CD14-positive monocyte (primary cell): Measurements from ENCODE around the gene DUSP21. TPM values are rescaled to one million over a fixed set of nuclear protein-coding genes. Genes with fewer than 3 reads are reported as not detected.
"Not testable (repeated sequence)": the region's sequence is repeated elsewhere in the genome, so short reads cannot be mapped to it uniquely, and the experiment has no call there.

ENCODE experiments used
- DNase-seq, 3 donors: peaks; one replicate each; pipeline ENCODE4 v3.0.0-alpha.2; 2011 to 2022
- H2AFZ ChIP-seq: 2 replicates; pipeline ENCODE4 v1.6.0; 2012; ENCODE audit warnings: mild to moderate bottlenecking, low read depth, low read length, inconsistent platforms; ENCODE audit not compliant: insufficient read depth, poor library complexity, severe bottlenecking
- H3K27ac ChIP-seq, 2 donors: 1 replicate in 1 of 2; 2 replicates in 1 of 2; pipeline ENCODE4 v1.5.1; 2012 to 2013; ENCODE audit warnings: low read length in 2 of 2, control low read depth in 1 of 2, inconsistent platforms in 1 of 2, low read depth in 1 of 2, mild to moderate bottlenecking in 1 of 2
- H3K27me3 ChIP-seq, 2 donors: one replicate each; pipeline versions ENCODE4 v1.6.0 to v1.6.1; 2011 to 2013; ENCODE audit warnings: low read length in 2 of 2; ENCODE audit not compliant: control insufficient read depth in 2 of 2, insufficient read depth in 2 of 2
- H3K36me3 ChIP-seq, 2 donors: replicated peaks in 1 of 2; 1 replicate in 1 of 2; 2 replicates in 1 of 2; pipeline versions ENCODE4 v1.5.1 to v1.6.1; 2012 to 2013; ENCODE audit warnings: low read length in 2 of 2, control low read depth in 1 of 2, inconsistent platforms in 1 of 2, mild to moderate bottlenecking in 1 of 2; ENCODE audit not compliant: insufficient read depth in 2 of 2, control insufficient read depth in 1 of 2
- H3K4me1 ChIP-seq, 2 donors: 1 replicate in 1 of 2; 2 replicates in 1 of 2; pipeline versions ENCODE4 v1.5.1 to v1.6.1; 2012 to 2013; ENCODE audit warnings: low read length in 2 of 2, control low read depth in 1 of 2, inconsistent platforms in 1 of 2, mild to moderate bottlenecking in 1 of 2, moderate library complexity in 1 of 2; ENCODE audit not compliant: insufficient read depth in 2 of 2, control insufficient read depth in 1 of 2
- H3K4me2 ChIP-seq: replicated peaks from 2 replicates; pipeline ENCODE3; 2012; ENCODE audit warnings: low read length, moderate library complexity, mild to moderate bottlenecking; ENCODE audit not compliant: poor library complexity, severe bottlenecking; ENCODE audit errors: extremely low read depth
- H3K4me3 ChIP-seq, 3 experiments: fragments of 200-600 bp in 1 of 3; sonication (generic) in 1 of 3; replicated peaks in 1 of 3; 1 replicate in 2 of 3; 2 replicates in 1 of 3; pipeline ENCODE4 v1.5.1; 2011 to 2013; ENCODE audit warnings: low read length in 3 of 3, mild to moderate bottlenecking in 3 of 3, control low read depth in 2 of 3, low read depth in 2 of 3, inconsistent platforms in 1 of 3, moderate library complexity in 1 of 3
- H3K79me2 ChIP-seq: 2 replicates; pipeline ENCODE4 v1.6.0; 2012; ENCODE audit warnings: mild to moderate bottlenecking, control low read depth, inconsistent platforms, low read length, moderate library complexity; ENCODE audit not compliant: insufficient read depth
- H3K9ac ChIP-seq: 2 replicates; pipeline ENCODE4 v1.6.0; 2017; ENCODE audit warnings: low read length, mild to moderate bottlenecking; ENCODE audit not compliant: insufficient read depth, poor library complexity, severe bottlenecking
- H3K9me3 ChIP-seq, 2 donors: replicated peaks in 1 of 2; 1 replicate in 1 of 2; 2 replicates in 1 of 2; pipeline versions ENCODE4 v1.5.1 to v1.6.1; 2012 to 2013; ENCODE audit warnings: low read length in 2 of 2, control low read depth in 1 of 2; ENCODE audit not compliant: control insufficient read depth in 1 of 2, insufficient read depth in 1 of 2
- H4K20me1 ChIP-seq: 2 replicates; pipeline ENCODE4 v1.6.0; 2012; ENCODE audit warnings: mild to moderate bottlenecking, low read length, control low read depth, moderate library complexity; ENCODE audit not compliant: insufficient read depth
- H3K27ac Mint-ChIP-seq, 7 donors: one replicate each; pipeline ENCODE4 v1.8.0; 2020; ENCODE audit warnings: mild to moderate bottlenecking in 7 of 7, mixed read lengths in 7 of 7, moderate library complexity in 6 of 7, inconsistent platforms in 2 of 7
- H3K27me3 Mint-ChIP-seq, 3 donors: one replicate each; pipeline ENCODE4 v1.8.0; 2021 to 2022; ENCODE audit warnings: low read depth in 3 of 3, mild to moderate bottlenecking in 3 of 3, mixed read lengths in 3 of 3, moderate library complexity in 3 of 3, inconsistent platforms in 1 of 3
- H3K36me3 Mint-ChIP-seq, 2 donors: one replicate each; pipeline ENCODE4 v1.8.0; 2020; ENCODE audit warnings: mixed read lengths in 2 of 2, inconsistent platforms in 1 of 2, mild to moderate bottlenecking in 1 of 2
- H3K4me1 Mint-ChIP-seq: one replicate; pipeline ENCODE4 v1.8.0; 2020; ENCODE audit warnings: mild to moderate bottlenecking, mixed read lengths
- H3K4me3 Mint-ChIP-seq, 2 donors: one replicate each; pipeline ENCODE4 v1.8.0; 2020; ENCODE audit warnings: mild to moderate bottlenecking in 2 of 2, mixed read lengths in 2 of 2, moderate library complexity in 1 of 2
- H3K9me3 Mint-ChIP-seq, 7 donors: one replicate each; pipeline ENCODE4 v1.8.0; 2020 to 2022; ENCODE audit warnings: mixed read lengths in 7 of 7, mild to moderate bottlenecking in 6 of 7, moderate library complexity in 6 of 7, inconsistent platforms in 2 of 7
- CTCF ChIP-seq: fragments of 200-600 bp; IDR thresholded peaks from one replicate; pipeline ENCODE4 v1.8.0; 2022; ENCODE audit warnings: antibody characterized with exemption, mild to moderate bottlenecking
- WGBS: methylation state at CpG from one replicate; pipeline ENCODE4 v1.1.5; 2013; ENCODE audit warnings: missing lambda C conversion rate; ENCODE audit not compliant: insufficient coverage; 5-methylcytosine and 5-hydroxymethylcytosine counted together
- intact Hi-C, 2 donors: fragments of 100-400 bp; cut with micrococcal nuclease; formaldehyde crosslinking; loops; one replicate each; pipeline versions ENCODE4 v1.15.0 to v1.15.1; 2023
- polyA plus RNA-seq, 3 donors: library from polyadenylated mRNA; depleted of rRNA in 1 of 3; unstranded in 2 of 3; stranded (reverse) in 1 of 3; fragments of 300-500 nt in 2 of 3; fragments of >200 nt in 1 of 3; fragmentation: Illumina TruSeq in 2 of 3; gene quantifications; 1 replicate in 2 of 3; 2 replicates in 1 of 3; pipeline ENCODE4 v1.2.3, GENCODE V29; 2012 to 2021

Gene DUSP21
- polyA plus RNA-seq, 3 donors: not detected

- TF ChIP-seq CTCF: no peak
- no peaks in the 10 kb centered on the region for H3K4me1 ChIP-seq
- intact Hi-C loops: no loop called here
- no peak overlapping the region for H3K4me3 ChIP-seq
- Mint-ChIP-seq H3K9me3 (peaks cover 0 to 10% (median 8%) of the 10 kb centered on the region in 7 donors), H3K4me3 (no peak overlapping the region), H3K27ac (no peak overlapping the region), H3K27me3 (peaks cover 0 to 14% (median 0%) of the 10 kb centered on the region in 3 donors), H3K36me3 (no peaks in the 10 kb centered on the region), H3K4me1 (no peaks in the 10 kb centered on the region)
- no peaks in the 10 kb centered on the region for H4K20me1 ChIP-seq
- no peaks in the 10 kb centered on the region for H3K9me3 ChIP-seq
- H3K36me3 ChIP-seq: no peaks in the 10 kb centered on the region
- no peak overlapping the region for H3K4me2 ChIP-seq
- H2AFZ ChIP-seq: no peak overlapping the region
- H3K9ac ChIP-seq: no peak overlapping the region
- no peak for DNase-seq
- H3K27ac ChIP-seq: no peak overlapping the region
- H3K79me2 ChIP-seq: no peaks in the 10 kb centered on the region
- H3K27me3 ChIP-seq: no peaks in the 10 kb centered on the region
These were observed 21.2 kb upstream of the DUSP21 start for GRCh38 chrX:44822601-44823000.

- peaks cover 0 to 10% (median 8%) of the 10 kb centered on the region in 7 donors for H3K9me3 Mint-ChIP-seq
- not testable (repeated sequence) for H3K4me1 ChIP-seq, H3K27ac Mint-ChIP-seq
These were observed 20.6 kb upstream of the DUSP21 start for GRCh38 chrX:44823193-44823592.

More at GRCh38 chrX:44823193-44823592, 20.6 kb upstream of the DUSP21 start:
- DNase-seq, H3K4me1 Mint-ChIP-seq, H3K79me2 ChIP-seq, H2AFZ ChIP-seq, H3K9ac ChIP-seq, H4K20me1 ChIP-seq, H3K27ac ChIP-seq, H3K4me3 Mint-ChIP-seq, H3K9me3 ChIP-seq, H3K27me3 ChIP-seq, H3K36me3 ChIP-seq, H3K4me2 ChIP-seq, intact Hi-C loops, H3K4me3 ChIP-seq, H3K36me3 Mint-ChIP-seq: not testable (repeated sequence)
- WGBS: 100% methylated on average over 1 of the region's 2 CpGs
- peaks cover 0 to 14% (median 0%) of the 10 kb centered on the region in 3 donors for H3K27me3 Mint-ChIP-seq
